Inflammatory macrophage treated with lipopolysaccharide for 1 hour (primary cell): ENCODE data around the gene NINJ1.
A peak's percentile ranks its signal among the peaks of the same experiment; 100 is the strongest.

Source experiments
- DNase-seq, 2 donors: peaks; one replicate each; pipeline ENCODE4 v3.0.0-alpha.2; 2020 to 2022

NINJ1 gene

GRCh38 chr9:93134015-93134739 is at the start of gene NINJ1:
Gene NINJ1, minus strand, starts transcription at chr9:93134251. Its CDS starts 34 bp downstream, at chr9:93134217.
- peak; percentile 97 to 98 for DNase-seq

- DNase-seq = no peak
Observed at GRCh38 chr9:93183131-93183662, 49.1 kb upstream of the NINJ1 start.

DNA sequence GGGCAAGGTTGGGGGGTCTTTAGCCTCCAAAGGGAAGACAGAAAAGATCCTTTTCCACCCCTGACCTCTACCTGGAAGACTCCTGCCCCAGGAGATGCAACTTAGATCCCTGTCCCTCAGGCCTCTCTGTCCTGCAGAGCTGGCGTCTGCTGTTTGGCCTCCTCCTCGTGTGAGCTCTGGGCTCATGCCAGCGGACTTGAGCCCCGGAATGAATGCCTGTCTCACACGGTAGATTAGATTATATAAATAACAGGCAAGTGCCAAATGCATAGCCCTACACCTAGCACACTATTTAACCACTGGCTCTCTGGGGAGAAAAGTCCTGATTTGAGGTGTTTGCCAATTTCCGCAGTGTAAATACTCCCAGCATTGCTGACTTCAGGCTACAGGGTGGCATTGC is 48.5 kb upstream of the NINJ1 start:
- DNase-seq = no peak

DNA sequence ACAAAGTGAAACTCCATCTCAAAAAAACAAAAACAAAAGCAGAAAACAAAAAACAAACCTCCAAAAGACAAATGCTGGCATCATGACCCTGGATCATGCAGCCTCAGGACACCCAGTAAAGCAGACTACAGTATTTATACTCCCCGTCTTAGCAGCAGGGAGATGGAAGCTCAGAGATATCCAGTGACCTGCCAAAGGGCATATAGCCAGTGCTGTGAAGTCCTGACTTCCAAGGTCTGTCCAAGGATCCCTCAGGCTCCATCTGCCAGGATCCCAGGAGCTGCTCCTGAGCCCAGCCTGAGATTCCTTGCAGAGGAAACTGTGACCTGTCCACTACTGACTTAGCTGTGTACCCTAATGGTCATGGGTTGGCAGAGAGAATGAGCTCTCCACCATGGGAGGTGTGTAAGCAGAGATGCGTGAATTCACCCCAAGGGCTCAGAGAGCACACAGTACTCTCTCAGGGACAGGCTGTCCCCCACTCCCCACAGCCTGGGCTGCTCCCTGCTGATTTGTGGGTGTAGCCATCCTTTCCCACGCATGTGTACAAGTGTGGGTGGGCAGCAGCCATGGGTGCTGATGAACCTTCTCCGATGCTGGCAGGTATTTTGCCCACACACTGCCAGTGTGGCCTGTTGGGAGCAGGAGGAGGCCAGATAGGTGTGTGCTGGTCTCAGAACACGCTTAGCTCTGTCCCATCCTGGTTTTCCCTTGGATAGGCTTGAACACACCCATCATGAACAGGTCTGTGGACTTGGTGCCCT is 47.8 kb upstream of the NINJ1 start:
- DNase-seq = no peak

- no peak for DNase-seq
Observed at GRCh38 chr9:93180938-93181337, 46.9 kb upstream of the NINJ1 start.

DNA sequence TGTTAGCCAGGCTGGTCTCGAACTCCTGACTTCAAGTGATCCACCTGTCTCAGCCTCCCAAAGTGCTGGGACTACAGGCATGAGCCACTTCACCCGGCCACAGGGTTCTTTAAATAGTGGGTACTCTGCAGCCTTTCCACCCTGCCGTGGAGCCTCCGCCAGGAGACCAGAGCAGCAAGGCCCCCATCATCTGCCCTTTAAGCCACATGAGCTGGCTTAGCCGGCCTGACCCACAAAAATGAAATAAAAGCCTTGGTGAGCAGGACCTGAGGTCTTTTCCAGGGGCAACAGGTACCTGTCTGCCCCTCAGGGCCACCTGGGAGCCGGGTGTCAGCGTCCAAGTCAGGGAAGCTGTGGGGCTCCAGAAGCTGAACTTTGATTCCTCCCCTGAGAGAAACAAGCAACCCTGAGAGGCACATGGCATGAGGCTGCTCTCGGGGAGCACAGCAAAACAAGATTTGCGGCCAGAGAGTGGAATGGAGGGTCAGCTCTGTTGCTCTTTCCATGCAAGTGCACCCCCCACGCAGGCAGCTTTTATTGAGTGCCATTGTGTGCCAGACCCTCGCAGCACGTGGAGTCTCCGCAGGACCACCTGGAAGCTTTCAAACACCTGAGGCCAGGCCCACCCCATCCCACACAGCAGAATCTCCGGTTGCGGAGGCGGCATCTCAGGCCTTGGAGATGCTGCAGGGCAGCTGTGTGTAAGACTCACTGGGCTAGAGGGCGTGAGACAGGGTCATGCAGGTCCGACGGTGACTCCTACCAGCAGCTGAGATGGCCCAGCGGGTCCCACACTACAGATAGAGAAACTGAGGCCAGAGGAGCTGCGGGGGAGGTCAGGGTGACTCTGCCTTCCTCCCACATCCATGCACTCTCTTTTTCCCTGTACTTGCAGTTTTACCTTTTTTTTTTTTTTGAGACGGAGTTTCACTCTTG is 45.1 kb upstream of the NINJ1 start:
- no peak for DNase-seq

DNA sequence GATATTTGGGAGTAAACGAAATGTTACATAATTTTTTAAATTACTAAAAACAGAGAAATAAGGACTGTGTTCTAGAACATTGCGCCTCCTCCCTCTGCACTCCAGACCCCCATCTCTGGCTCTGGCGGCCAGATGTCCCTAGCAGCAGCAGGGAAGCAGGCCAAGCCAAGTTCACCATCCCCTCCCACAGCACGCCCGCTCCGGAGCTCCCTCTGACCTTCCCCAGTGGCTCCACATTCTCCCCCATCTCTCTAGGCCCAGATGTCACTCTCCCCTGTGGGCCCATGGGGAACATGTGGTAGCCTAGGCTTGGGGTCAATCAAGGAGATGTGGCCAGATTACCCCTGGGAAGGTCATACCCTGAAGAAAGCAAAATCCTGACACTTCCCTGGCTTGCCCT is 43.6 kb upstream of the NINJ1 start:
- no peak for DNase-seq

DNA sequence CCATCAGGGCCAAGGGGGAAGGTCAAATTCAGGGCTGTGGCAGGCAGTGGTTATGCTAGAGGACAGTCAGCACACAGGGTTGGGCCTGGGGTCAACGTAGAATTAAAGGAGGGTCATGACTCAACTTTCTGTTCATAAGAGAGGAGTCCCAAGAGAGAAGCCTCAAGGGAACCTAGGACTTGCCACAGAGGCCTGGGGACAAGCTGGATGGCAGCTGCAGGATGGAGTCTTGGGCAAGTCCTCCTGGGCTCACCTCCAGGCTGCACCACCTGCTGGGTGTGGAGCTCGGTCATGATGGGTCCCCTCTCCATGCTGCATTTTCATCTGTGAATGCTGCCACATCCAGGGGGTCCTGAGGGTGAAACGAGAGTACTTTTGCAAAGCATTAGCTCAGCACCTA is 40.9 kb upstream of the NINJ1 start:
- DNase-seq = no peak

GRCh38 chr9:93173365-93174051 is 39.5 kb upstream of the NINJ1 start:
- no peak for DNase-seq

- no peak for DNase-seq
Observed at GRCh38 chr9:93172666-93173364, 38.8 kb upstream of the NINJ1 start.

GRCh38 chr9:93171261-93171990 is 37.4 kb upstream of the NINJ1 start:
- DNase-seq = no peak

DNA sequence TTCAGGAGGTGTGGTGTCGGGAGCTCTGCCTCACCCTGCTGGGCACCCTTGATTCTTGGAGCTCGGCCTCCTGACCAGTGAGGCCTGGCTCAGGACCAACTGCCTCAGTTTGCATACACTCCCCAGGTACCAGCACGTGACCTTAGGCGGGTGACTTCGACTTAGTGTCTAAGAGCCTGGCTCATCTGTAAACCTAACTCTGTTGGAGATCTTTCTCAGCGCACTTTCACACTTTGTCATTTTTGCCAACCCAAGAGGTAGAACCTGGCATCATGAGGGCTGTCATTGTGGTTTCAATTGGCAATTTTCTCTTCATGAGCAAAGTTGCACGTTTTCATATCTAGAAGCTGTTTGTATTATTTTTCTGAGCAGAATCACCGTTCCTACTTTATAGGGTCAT is 36.5 kb upstream of the NINJ1 start:
- no peak for DNase-seq

- DNase-seq = no peak
Observed at GRCh38 chr9:93169444-93169843, 35.4 kb upstream of the NINJ1 start.

DNA sequence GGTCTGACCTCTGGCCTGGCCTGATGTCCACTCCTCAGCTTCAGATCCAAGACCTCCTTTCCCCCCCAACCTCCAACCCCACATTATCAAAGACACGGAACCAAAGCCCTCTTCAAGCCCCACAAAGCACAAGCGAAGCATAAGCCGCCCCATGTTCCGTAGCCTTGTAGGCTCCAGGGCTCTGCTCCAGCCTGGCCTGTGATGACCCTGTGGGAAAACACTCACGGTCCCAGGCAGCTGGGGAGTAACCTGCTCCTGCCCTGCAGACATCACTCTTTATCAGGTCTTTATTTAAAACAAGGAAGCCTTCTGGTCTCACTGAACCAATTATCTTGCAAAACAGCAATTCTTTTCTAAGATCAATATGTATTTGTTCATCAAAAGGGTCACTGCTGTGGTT is 34.5 kb upstream of the NINJ1 start:
- no peak for DNase-seq

- no peak for DNase-seq
Observed at GRCh38 chr9:93167838-93168237, 33.8 kb upstream of the NINJ1 start.

- no peak for DNase-seq
Observed at GRCh38 chr9:93167185-93167584, 33.1 kb upstream of the NINJ1 start.

- no peak for DNase-seq
Observed at GRCh38 chr9:93166699-93167098, 32.6 kb upstream of the NINJ1 start.

GRCh38 chr9:93164085-93164484 is 30.0 kb upstream of the NINJ1 start:
- no peak for DNase-seq

DNA sequence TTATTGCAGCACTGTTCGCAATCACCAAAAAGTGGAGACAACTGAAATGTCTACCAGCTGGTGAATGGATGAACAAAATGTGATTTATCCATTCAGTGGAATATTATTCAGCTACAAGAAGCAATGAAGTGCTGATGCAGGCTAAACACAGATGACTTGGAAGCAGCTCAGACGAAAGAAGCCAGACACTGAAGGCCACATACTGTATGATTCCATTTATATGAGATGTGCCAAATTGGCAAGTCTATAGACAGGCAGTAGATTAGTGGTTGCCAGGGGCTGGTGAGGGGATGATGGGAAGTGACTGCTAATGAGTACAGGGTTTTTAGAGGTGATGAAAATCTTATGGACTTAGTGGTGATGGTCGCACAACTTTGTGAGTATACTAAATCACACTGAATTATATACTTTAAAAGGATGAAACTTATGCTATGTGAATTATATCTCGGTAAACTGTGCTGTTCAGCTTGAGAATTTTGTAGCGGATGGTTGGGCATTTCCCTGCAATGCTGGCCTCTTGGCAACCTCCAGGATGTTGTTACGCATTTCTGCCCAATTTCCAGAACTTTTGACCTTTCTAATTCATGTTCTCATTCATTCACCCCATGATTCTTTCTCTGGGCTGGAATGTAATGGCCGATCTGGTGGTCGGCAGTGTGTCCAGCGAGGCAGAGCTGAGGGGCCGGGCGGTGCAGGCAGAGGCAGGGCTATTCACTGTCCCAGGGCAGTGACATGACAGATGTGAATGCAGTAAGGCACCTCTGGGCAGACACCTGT is 27.9 kb upstream of the NINJ1 start:
- no peak for DNase-seq
